GM18909 (cell line): Measurements from ENCODE around the gene HIVEP3.

ENCODE experiments used
- ATAC-seq: cut with Tn5 transposase; IDR thresholded peaks from one replicate; pipeline ENCODE4 v1.9.1; 2021; ENCODE audit warnings: mild to moderate bottlenecking; ENCODE audit not compliant: unreplicated experiment, poor library complexity

Gene HIVEP3

DNA sequence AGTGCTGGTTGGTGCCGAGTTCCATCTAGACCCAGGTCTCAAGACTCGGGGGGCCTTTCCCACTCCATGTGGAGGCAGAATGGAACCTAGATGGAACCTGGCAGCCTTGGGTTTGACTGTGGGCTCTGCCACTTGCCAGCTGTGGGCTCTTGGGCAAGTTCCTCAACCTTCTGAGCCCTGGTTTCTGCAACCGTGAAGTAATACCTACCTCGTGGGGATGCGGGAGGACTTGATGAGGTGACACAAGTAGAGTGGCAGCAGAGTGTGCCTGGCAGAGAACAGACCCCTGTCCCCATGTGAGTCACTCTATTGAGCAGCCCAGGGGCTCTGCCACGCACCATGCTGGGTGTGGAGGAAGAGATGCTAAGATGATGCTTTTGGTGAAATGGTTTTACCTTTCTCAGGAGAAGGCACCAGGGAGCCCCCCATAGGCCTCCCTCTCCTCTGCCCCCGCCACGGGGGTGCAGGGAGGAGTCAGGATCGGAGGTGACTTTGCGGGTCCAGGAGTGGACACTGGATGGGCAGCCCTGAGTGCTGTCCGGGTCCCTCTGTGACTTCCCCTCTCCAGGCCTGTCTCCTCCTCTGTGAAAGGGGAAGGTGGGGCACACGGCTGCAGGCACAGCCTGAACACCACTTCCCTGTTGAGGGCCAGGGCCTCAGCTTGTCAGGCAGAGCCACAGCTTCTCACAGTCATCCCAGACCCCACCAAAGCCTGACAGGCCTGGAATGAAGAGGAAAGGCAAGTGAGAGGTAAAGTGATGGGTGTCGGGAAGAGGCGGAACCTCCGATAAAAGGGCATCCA is 397.6 kb downstream of the HIVEP3 start:
- ATAC-seq, result no peak

GRCh38 chr1:41519667-41520066 is 399.1 kb downstream of the HIVEP3 start:
- no peak for ATAC-seq

DNA sequence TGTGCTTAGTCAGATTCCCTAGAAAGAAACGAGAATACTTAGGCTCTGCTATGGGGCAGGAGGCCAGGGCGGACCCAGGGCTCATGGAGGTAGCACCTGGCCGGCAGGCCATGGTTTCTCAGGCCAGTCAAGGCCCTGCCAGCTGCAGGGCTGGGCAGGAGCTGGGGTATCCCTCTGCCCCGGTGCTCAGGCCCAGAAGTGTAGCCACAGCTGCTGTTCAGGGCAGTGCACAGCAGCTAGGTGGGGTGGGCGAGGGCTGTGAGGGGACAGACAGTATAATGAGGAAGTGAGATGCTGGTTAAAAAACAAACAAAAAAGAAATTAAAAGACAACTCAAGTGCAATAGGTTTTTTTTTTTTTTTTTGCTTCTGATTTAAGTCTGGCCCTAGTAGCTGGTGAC is 400.3 kb downstream of the HIVEP3 start:
- no peak for ATAC-seq

DNA sequence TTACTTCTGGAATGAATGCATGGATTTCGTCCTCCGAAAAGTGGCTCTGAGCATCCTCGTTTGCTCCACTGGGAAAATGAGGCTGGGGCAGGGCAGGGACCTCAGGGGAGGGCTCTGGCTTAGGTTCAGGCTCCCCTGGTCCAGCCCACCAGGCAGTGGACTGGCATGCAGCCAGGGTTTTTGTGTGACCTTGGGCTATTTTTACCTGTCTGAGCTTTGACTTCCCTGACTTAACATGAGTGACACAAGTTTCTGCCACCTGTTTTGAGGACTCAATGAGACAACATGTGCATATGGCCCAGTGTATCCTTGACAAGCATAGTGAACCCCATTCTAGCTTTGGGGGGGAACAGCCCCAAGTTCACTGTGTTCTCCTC is 401.7 kb downstream of the HIVEP3 start:
- no peak for ATAC-seq

DNA sequence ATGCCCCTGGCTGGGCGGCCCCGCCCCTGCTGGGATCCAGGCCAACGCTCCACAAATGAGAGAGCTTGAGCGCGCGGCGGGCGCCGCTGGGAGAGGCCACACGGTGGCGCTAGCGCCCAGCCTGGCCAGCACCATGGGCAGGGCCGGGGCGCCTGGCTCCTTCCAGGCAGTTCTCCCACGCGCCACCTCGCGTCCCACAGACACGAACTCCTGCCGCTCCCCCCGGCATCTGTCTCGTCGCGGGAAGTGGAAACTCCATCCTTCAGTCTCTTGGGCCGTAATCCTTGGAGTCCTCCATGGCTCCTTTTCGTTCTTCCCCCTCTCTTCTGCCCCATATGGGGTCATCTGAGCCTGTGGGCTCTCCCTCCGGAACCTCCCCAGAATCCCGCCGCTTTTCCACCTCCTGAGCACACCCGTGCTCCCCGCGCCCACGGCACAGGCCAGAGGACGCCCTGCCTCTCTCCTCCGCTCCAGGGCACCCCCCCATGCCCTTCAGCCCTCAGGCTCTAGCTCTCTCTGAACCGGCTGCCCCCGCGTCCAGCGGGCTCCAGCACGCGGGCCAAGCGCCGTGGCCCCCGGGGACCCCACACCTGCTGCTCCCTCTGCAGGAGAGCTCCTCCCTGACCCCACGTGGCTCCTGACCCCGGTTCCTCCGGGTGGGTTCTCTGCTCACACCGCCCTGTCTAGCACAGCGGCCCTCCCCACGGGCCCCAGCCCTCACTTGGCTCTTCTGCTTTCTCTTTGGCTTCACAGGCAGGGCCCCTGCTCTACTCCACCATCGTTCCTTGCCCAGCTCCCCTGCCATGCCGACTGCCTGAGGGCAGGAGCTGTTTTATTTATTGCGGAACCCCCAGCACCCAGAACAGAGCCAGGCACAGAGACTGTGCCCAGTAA is 402.3 kb downstream of the HIVEP3 start:
- ATAC-seq, result peak; percentile 73

GRCh38 chr1:41515778-41516167 is 402.9 kb downstream of the HIVEP3 start:
- no peak for ATAC-seq

DNA sequence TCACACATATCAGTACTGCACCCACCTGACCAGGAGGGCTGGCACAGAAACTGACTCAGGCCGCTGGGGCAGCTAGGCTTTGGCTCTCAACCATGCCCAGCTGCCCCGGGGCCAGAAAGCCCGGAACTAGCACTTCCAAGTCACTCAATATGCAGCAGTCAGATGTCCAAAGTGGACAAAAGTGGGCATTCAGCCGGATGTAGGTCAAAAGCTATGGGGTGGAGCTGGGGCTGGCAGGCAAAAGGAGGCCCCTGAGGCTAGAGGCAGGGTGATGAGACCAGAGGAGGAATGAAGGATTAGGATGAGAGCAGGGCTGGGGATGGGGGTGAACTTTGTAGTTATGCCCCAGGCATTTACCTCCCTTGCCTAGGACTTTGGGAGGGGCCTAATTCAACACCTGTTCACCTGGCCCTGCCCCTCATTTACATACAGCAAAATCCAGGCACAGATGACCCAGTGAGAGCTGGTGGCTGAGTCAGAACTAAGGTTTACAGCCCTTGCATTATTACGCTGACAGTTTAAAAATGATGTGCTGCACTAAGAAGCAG is 403.5 kb downstream of the HIVEP3 start:
- ATAC-seq, result no peak

GRCh38 chr1:41514381-41514780 is 404.3 kb downstream of the HIVEP3 start:
- no peak for ATAC-seq

DNA sequence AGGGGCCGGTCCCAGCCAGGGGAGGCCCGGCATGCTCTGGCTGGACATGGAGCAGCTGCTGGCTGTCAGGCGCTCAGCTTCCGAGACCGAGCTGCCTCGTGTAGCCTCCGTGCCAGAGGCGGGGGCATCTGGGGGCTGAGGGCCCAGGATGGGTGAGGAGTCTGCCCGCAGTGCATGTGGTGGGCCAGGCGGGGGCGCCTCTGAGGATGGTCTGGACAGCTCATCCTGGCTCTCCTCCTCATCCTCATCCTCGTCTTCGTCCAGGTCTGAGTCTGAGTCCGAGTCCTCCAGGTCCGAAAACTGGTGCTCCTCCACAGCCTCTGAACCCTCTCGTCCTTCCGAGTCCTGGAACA is 405.4 kb downstream of the HIVEP3 start:
- no peak for ATAC-seq

DNA sequence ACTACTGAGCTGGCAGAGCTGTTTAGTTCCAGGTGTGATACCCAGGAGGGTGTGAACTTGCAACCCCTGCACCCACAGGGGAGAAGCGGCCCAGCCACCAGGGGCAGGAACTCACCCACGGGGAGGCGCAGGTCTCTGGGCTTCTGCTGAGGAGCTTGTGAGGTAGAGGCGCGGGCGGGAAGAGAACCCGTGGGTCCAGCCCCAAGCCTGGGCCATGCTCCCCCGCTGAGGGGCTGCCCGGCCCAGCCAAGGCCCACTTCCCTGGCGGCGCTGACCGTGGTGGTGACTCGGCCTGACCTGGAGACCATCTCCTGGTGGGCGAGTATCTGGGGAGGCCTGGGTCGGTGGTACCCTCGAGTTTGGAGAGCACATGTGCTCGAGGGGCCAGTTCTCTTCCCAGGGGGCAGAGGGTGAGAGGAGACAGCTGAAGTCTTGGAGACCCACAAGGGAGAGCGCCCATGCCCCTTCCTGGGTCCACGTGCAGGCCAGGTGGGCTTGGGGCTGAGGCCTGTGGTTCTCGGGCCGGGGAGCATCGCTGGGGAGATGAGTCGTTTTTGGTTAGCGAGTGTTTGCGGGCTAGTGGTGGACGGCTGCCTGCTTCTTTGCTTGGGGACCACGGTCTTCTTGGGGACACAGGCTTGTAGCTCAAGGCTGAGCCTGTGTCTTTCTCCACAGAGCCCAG is 405.9 kb downstream of the HIVEP3 start:
- no peak for ATAC-seq

DNA sequence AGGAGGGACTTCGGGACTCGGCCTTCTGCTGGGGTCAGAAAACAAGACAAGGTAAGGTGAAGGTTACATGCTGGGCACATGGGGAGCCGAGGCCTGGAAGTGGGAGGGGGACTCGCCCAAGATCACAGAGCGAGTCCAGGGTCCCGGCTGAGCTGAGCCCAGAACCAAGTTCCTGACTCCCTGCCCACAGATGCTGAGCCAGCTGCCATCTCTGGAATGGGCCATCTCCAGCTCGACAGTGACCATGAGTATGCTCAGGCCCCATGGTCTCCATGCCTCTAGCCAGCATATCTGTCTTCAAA is 407.5 kb downstream of the HIVEP3 start:
- ATAC-seq, result no peak

DNA sequence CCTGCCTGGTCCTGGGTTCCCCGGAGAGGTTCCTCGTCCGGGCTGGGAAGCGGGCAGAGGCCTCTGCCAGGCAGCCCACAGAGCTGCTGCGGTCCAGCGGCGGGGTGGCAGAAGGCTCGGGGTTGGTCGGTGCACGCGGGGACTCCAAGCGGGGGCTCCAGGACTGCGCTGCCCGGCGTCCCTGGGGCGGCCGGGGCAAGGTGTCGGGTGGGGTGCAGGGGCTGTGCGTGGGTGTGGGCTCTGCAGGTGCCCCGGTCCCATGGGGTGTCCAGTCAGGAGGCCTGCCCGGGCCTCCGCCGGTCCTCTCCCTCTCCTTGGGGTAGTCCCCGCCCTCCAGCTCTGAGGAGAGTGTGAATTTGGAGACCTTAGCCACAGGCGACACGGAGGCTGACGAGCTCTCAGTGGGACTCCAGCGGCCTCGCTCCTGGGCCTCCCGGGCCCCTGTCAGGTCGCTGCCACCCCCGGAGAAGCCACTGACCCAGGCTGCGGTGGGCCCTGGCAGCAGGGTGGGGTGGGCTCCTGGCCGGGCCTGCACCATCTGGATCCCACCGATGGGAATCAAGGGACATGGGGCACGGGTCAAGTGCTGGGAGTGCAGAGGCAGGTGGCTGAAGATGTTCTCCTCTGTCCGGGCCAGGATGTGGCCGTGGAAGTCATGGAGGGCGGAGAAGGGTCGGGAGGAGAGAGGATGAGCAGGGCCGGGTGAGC is 408.0 kb downstream of the HIVEP3 start:
- no peak for ATAC-seq

DNA sequence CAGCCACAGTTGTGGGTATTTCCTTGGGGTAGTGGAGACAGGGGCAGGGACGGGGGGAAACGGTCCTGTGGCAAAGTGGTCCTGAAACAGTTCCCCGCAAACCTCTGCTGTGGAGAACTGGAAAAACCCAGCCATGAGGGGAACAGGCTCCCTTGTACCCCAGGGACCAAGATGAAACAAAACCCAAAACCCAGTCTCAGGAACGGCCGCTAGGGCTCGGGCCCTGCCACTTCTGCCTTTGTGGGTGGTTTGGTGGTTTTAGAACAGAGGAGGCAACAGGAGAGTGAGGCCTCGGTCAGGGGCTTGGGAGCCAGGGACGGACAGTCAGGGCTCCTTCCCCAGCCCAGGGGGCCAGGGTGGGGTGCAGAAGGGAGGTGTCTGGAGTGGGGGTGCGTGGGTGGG is 409.5 kb downstream of the HIVEP3 start:
- ATAC-seq, result no peak

- no peak for ATAC-seq
These were observed 410.4 kb downstream of the HIVEP3 start for GRCh38 chr1:41508290-41508689.

DNA sequence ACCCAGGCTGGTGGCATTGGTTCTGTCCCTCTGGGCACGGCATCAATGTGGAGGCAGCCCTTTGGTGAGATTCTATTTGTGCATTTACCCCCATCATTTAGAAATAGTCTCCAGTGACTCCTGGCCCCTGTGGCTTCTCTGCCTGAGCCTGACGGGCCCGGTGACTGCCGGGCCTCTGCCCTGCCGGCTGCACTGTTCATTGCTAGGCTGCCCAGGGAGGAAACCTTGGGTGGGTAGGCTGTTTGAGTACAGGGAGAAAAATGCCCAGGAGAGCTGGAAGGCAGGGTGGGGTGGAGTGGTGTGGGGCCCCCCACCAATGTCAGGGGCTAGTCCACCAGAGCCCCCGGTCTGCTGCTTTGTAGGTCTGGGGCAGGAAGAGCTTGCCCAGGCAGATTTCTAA is 410.9 kb downstream of the HIVEP3 start:
- ATAC-seq, result no peak

GRCh38 chr1:41507110-41507720 is 411.5 kb downstream of the HIVEP3 start:
- no peak for ATAC-seq

DNA sequence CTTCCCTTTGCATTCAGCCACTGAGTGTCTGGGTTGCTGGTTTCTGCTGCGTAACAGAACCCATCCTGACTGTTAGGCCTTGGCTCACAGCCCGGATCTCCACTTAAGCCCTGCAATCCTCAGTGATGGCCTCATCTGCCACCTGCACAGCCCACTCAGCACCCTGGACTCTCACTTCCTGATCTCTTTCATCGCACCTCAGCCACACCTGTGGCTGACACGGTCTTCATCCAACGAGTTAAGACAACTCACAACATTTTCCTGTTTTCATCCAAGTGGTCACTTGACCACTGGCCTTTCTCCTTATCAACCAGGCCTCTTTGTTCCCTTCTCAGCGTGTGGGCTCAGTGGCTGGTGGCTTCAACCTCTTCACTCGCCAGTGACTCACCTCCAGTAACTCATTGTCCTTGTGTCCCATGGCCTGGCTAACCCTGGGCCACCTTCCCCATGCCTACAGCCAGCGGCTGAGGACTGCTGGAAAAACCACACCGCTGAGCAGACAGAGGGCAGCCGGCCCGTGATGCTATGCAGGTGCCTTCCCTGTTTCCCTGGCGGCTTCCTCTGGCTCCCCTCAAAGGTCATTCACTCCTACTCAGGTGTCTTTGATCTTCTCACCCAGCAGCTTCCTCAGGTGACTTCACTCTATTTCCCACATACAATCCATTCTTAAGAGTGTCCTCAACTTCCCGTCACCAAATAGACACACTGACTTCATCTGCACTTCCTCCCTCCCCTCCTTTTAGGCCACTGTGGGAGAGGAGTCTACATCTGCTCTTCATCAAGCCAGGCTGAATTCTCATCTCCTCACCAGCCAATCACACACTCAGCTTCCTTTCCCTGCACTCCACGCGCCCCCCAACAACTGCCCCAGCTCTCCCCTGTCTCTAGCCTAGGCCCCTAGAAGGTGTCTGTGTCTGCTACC is 414.3 kb downstream of the HIVEP3 start:
- no peak for ATAC-seq

DNA sequence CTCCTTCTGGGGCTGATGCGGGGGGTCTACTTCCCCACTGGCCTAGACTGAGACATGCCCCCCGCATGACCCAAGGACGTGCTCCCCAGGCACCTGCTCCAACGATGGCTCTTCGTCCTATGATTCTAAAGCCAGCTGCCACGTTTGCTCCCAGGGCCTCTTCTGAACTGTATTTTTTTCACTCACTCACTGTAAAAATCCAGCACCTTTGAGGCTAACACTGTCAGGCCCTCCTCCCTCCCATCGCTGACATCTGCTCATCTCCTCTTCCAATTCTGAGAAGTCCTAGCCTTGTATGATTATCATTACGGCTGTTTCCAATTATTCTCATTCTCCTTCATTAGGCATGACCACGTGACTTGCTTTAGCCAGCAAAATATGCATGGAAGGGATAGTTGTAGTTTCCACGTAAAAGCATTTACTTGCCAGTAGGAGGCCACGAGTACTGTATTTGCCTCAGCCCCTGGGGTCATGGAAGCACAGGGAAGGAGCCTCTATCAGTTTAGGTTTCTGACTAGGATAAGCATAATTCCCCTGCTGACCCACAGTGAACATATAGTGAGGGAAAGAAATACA is 415.1 kb downstream of the HIVEP3 start:
- ATAC-seq, result no peak

DNA sequence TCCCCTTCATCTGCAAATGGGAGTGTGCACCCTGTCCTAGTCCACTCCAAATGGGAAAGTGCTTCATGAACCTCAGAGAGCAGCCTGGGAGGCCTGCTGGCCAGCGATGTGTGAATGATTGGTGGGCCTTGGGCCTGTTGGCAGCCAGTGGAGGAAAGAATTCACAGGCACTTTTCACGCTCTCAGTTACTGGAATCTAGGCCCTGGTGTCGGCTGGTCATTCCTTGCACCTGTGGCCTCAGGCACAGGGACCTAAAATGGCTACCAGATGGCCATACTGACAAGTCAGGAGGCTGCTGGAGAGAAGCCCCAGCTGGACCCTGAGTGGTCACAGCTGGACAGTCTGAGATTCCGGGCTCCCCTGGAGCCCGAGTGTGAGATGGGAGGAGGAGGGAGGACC is 415.8 kb downstream of the HIVEP3 start:
- ATAC-seq, result no peak
